ENCODE results near the gene PTPRT. TPM values are rescaled to one million over a fixed set of nuclear protein-coding genes. Genes with fewer than 3 reads are reported as not detected.

The PTPRT gene
- total RNA-seq, 1 experiment from 2014 or later: 0.13 TPM

DNA sequence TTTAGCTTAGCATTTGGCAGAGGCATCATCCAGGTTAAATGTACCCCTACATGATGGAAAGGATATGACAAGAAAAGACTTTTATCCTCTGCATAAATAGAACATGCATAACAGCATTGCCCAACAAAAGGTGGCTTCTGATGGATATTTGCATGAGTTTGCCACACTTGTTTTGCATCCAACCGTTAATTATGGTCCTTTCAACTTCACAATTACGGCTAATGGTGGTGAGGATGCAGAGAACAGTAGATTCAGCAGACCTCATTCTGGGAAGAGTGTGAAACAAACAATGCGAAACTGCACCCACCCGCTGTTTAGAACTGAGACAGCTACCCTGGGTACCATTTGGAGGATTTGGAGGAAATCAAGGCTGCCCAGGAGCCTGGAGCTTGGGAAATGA is 880.7 kb downstream of the PTPRT start:
- TF ChIP-seq CTCF (conservative IDR thresholded peaks at IDR 0.05): no peak
- H3K23me2 ChIP-seq (ENCODE audit: insufficient read length, low read depth, low read length, poor library complexity, severe bottlenecking): no peaks in the 10 kb centered on the region
- WGBS (ENCODE audit: extremely low coverage, insufficient read length, low lambda C conversion rate): no CpG with 5 or more reads among the region's 4 CpGs
- DNase-seq: no peak
- no peak overlapping the region for H2AK5ac ChIP-seq (ENCODE audit: insufficient read length, low read length)
- no peaks in the 10 kb centered on the region; a peak in 2 of 5 replicates for H3K9me3 Mint-ChIP-seq
- H3K56ac ChIP-seq (ENCODE audit: insufficient read length, low read depth, low read length): no peak overlapping the region
- H3K27ac Mint-ChIP-seq: no peak overlapping the region
- H3T11ph ChIP-seq (ENCODE audit: low read length): no peak overlapping the region
- H3K27me3 Mint-ChIP-seq (ENCODE audit: low read depth): peaks cover 6% of the 10 kb centered on the region
- H3K4ac ChIP-seq (ENCODE audit: low read depth, low read length): no peak overlapping the region
- no peaks in the 10 kb centered on the region for H3K4me1 ChIP-seq (ENCODE audit: insufficient read depth, low read length)
- H2BK120ac ChIP-seq (ENCODE audit: low read depth, low read length, poor library complexity, severe bottlenecking): no peak overlapping the region
- no peak overlapping the region for H2BK5ac ChIP-seq (ENCODE audit: insufficient read length, low read length)
- H3K4me3 Mint-ChIP-seq: no peak overlapping the region
- no peaks in the 10 kb centered on the region for H3K79me1 ChIP-seq (ENCODE audit: insufficient read depth, low read depth, low read length, poor library complexity, severe bottlenecking)
- H3K18ac ChIP-seq (ENCODE audit: insufficient read length, low read depth, low read length): no peak overlapping the region
- H3K23ac ChIP-seq (ENCODE audit: insufficient read length, low read depth, low read length): no peak overlapping the region
- H3K27me3 ChIP-seq (ENCODE audit: insufficient read depth, low read length): no peaks in the 10 kb centered on the region
- H3K27ac ChIP-seq (ENCODE audit: insufficient read length, low read depth, low read length): no peak overlapping the region
- H2BK12ac ChIP-seq (ENCODE audit: insufficient read length, low read depth, low read length): no peak overlapping the region
- no peak overlapping the region for H4K91ac ChIP-seq (ENCODE audit: insufficient read length, low read depth, low read length)
- no peak overlapping the region for H3K14ac ChIP-seq (ENCODE audit: insufficient read depth, low read length)
- H3K79me2 ChIP-seq (ENCODE audit: insufficient read depth, low read length): no peaks in the 10 kb centered on the region
- H3K4me2 ChIP-seq (ENCODE audit: insufficient read depth, insufficient read length, low read length): no peak overlapping the region
- H3K36me3 Mint-ChIP-seq (ENCODE audit: insufficient read depth in 1 of 3, low read depth in 3 of 3): 0 out of 7 replicates have a peak, but pooled peaks cover 0 to 1% (median 0%) of the 10 kb centered on the region in 3 experiments
- H2AFZ ChIP-seq (ENCODE audit: low read length): no peak overlapping the region
- no peaks in the 10 kb centered on the region for H4K20me1 ChIP-seq (ENCODE audit: control insufficient read depth, insufficient read depth, insufficient read length)
- H4K5ac ChIP-seq (ENCODE audit: insufficient read length, low read depth, low read length): no peak overlapping the region
- H4K8ac ChIP-seq (replicated peaks; ENCODE audit: insufficient read length, low read depth, low read length): no peak overlapping the region
- no peak overlapping the region for H2BK15ac ChIP-seq (ENCODE audit: low read depth, low read length)
- H2BK20ac ChIP-seq (ENCODE audit: low read depth, low read length, poor library complexity, severe bottlenecking): no peak overlapping the region
- no peaks in the 10 kb centered on the region for H3K9me3 ChIP-seq (ENCODE audit: control insufficient read depth, low read depth, low read length)
- H3K4me1 Mint-ChIP-seq: peaks cover 18 to 20% of the 10 kb centered on the region in 2 experiments
- no peak overlapping the region for H3K9ac ChIP-seq (ENCODE audit: extremely low read depth, insufficient read length, low read length)
